ENCODE data around the gene SYTL2.

The SYTL2 gene

GRCh38 chr11:85756401-85757200 lies 54.3 kb downstream of the SYTL2 start:
- Histone ChIP-seq H3K4me1 (no peaks in the 10 kb centered on the region), H3K27me3 (ENCODE audit: low read depth) (no peaks in the 10 kb centered on the region; the same call in 1 of the 2 replicates), H3K9me3 (no peaks in the 10 kb centered on the region), H3K4me3 (no peak overlapping the region), H3K36me3 (replicated peaks) (no peaks in the 10 kb centered on the region)
- no peak for DNase-seq (ENCODE audit: low spot score in 2 of 2)
- in situ Hi-C loops (cut with MboI; ENCODE audit: low sequenced_read_pairs), result no loop called here

GRCh38 chr11:85755701-85756100 lies 55.2 kb downstream of the SYTL2 start:
- in situ Hi-C loops (cut with MboI; ENCODE audit: low sequenced_read_pairs), result no loop called here
- no peaks in the 10 kb centered on the region; the same call in 1 of the 2 replicates for H3K27me3 ChIP-seq (ENCODE audit: low read depth)
- no peak for DNase-seq (ENCODE audit: low spot score in 2 of 2)
- H3K4me1 ChIP-seq, result no peaks in the 10 kb centered on the region
- no peaks in the 10 kb centered on the region for H3K9me3 ChIP-seq
- no peak overlapping the region for H3K4me3 ChIP-seq
- H3K36me3 ChIP-seq (replicated peaks), result no peaks in the 10 kb centered on the region

- in situ Hi-C loops (cut with MboI; ENCODE audit: low sequenced_read_pairs), result no loop called here
- Histone ChIP-seq H3K36me3 (replicated peaks) (no peaks in the 10 kb centered on the region), H3K9me3 (no peaks in the 10 kb centered on the region), H3K4me3 (no peak overlapping the region), H3K4me1 (no peaks in the 10 kb centered on the region), H3K27me3 (ENCODE audit: low read depth) (peaks cover 2% of the 10 kb centered on the region; the same call in 1 of the 2 replicates)
- DNase-seq (ENCODE audit: low spot score in 2 of 2), result no peak
Measured at GRCh38 chr11:85755285-85755684, 55.7 kb downstream of the SYTL2 start.

GRCh38 chr11:85752890-85753581 lies 57.9 kb downstream of the SYTL2 start:
- Histone ChIP-seq H3K36me3 (replicated peaks) (no peaks in the 10 kb centered on the region), H3K9me3 (no peaks in the 10 kb centered on the region), H3K27me3 (ENCODE audit: low read depth) (peaks cover 6% of the 10 kb centered on the region; the same call in 1 of the 2 replicates), H3K4me3 (no peak overlapping the region), H3K4me1 (peaks cover 6% of the 10 kb centered on the region; the same call in 1 of the 2 replicates)
- in situ Hi-C loops (cut with MboI; ENCODE audit: low sequenced_read_pairs), result no loop called here
- DNase-seq (ENCODE audit: low spot score in 2 of 2), result no peak

GRCh38 chr11:85752201-85752889 lies 58.6 kb downstream of the SYTL2 start:
- Histone ChIP-seq H3K36me3 (replicated peaks) (no peaks in the 10 kb centered on the region), H3K4me3 (no peak overlapping the region), H3K27me3 (ENCODE audit: low read depth) (peaks cover 6% of the 10 kb centered on the region; the same call in 1 of the 2 replicates), H3K4me1 (peaks cover 6% of the 10 kb centered on the region; the same call in 1 of the 2 replicates), H3K9me3 (no peaks in the 10 kb centered on the region)
- in situ Hi-C loops (cut with MboI; ENCODE audit: low sequenced_read_pairs), result no loop called here
- no peak for DNase-seq (ENCODE audit: low spot score in 2 of 2)

- peaks cover 8% of the 10 kb centered on the region for H3K27me3 ChIP-seq (ENCODE audit: low read depth)
- in situ Hi-C loops (cut with MboI; ENCODE audit: low sequenced_read_pairs), result no loop called here
- no peaks in the 10 kb centered on the region for H3K36me3 ChIP-seq (replicated peaks)
- H3K9me3 ChIP-seq, result no peaks in the 10 kb centered on the region
- H3K4me1 ChIP-seq, result peaks cover 6% of the 10 kb centered on the region; the same call in 1 of the 2 replicates
- no peak overlapping the region for H3K4me3 ChIP-seq
- DNase-seq (ENCODE audit: low spot score in 2 of 2), result no peak
Measured at GRCh38 chr11:85751724-85752123, 59.2 kb downstream of the SYTL2 start.

- no peak for DNase-seq (ENCODE audit: low spot score in 2 of 2)
- no peaks in the 10 kb centered on the region for H3K36me3 ChIP-seq (replicated peaks)
- no peak overlapping the region for H3K4me3 ChIP-seq
- H3K4me1 ChIP-seq, result peaks cover 6% of the 10 kb centered on the region; the same call in 1 of the 2 replicates
- peaks cover 8% of the 10 kb centered on the region for H3K27me3 ChIP-seq (ENCODE audit: low read depth)
- in situ Hi-C loops (cut with MboI; ENCODE audit: low sequenced_read_pairs), result no loop called here
- H3K9me3 ChIP-seq, result no peaks in the 10 kb centered on the region
Measured at GRCh38 chr11:85750646-85751045, 60.3 kb downstream of the SYTL2 start.

- in situ Hi-C loops (cut with MboI; ENCODE audit: low sequenced_read_pairs), result no loop called here
Measured at GRCh38 chr11:85749884-85750283, 61.1 kb downstream of the SYTL2 start.

GRCh38 chr11:85749287-85749834 lies 61.6 kb downstream of the SYTL2 start:
- H3K36me3 ChIP-seq (replicated peaks), result no peaks in the 10 kb centered on the region
- H3K4me3 ChIP-seq, result no peak overlapping the region
- H3K4me1 ChIP-seq, result peaks cover 6% of the 10 kb centered on the region; the same call in 1 of the 2 replicates
- no peaks in the 10 kb centered on the region for H3K9me3 ChIP-seq
- in situ Hi-C loops (cut with MboI; ENCODE audit: low sequenced_read_pairs), result no loop called here
- DNase-seq (ENCODE audit: low spot score in 2 of 2), result no peak
- peaks cover 8% of the 10 kb centered on the region for H3K27me3 ChIP-seq (ENCODE audit: low read depth)

More at GRCh38 chr11:85749884-85750283, 61.1 kb downstream of the SYTL2 start:
- Histone ChIP-seq H3K4me3 (no peak overlapping the region), H3K9me3 (no peaks in the 10 kb centered on the region), H3K27me3 (ENCODE audit: low read depth) (peaks cover 8% of the 10 kb centered on the region), H3K36me3 (replicated peaks) (no peaks in the 10 kb centered on the region), H3K4me1 (peaks cover 6% of the 10 kb centered on the region; the same call in 1 of the 2 replicates)
- no peak for DNase-seq (ENCODE audit: low spot score in 2 of 2)

GRCh38 chr11:85748455-85748891 lies 62.5 kb downstream of the SYTL2 start:
- peak; percentile 8 to 17 for DNase-seq (ENCODE audit: low spot score in 2 of 2)
- Histone ChIP-seq H3K4me1 (peaks cover 6% of the 10 kb centered on the region; the same call in 1 of the 2 replicates), H3K36me3 (replicated peaks) (no peaks in the 10 kb centered on the region), H3K27me3 (ENCODE audit: low read depth) (peaks cover 8% of the 10 kb centered on the region), H3K4me3 (no peak overlapping the region), H3K9me3 (no peaks in the 10 kb centered on the region)
- in situ Hi-C loops (cut with MboI; ENCODE audit: low sequenced_read_pairs), result no loop called here

- Histone ChIP-seq H3K4me3 (no peak overlapping the region), H3K36me3 (replicated peaks) (no peaks in the 10 kb centered on the region), H3K27me3 (ENCODE audit: low read depth) (peaks cover 8% of the 10 kb centered on the region), H3K4me1 (peaks cover 6% of the 10 kb centered on the region; the same call in 1 of the 2 replicates), H3K9me3 (no peaks in the 10 kb centered on the region)
- in situ Hi-C loops (cut with MboI; ENCODE audit: low sequenced_read_pairs), result no loop called here
- no peak for DNase-seq (ENCODE audit: low spot score in 2 of 2)
Measured at GRCh38 chr11:85746670-85747069, 64.3 kb downstream of the SYTL2 start.

GRCh38 chr11:85745626-85746025 lies 65.3 kb downstream of the SYTL2 start:
- Histone ChIP-seq H3K9me3 (no peaks in the 10 kb centered on the region), H3K4me1 (peaks cover 6% of the 10 kb centered on the region; the same call in 1 of the 2 replicates), H3K4me3 (no peak overlapping the region), H3K36me3 (replicated peaks) (no peaks in the 10 kb centered on the region), H3K27me3 (ENCODE audit: low read depth) (peaks cover 8% of the 10 kb centered on the region; the same call in 1 of the 2 replicates)
- no peak for DNase-seq (ENCODE audit: low spot score in 2 of 2)
- in situ Hi-C loops (cut with MboI; ENCODE audit: low sequenced_read_pairs), result no loop called here

- Histone ChIP-seq H3K9me3 (no peaks in the 10 kb centered on the region), H3K36me3 (replicated peaks) (no peaks in the 10 kb centered on the region)
- in situ Hi-C loops (cut with MboI; ENCODE audit: low sequenced_read_pairs), result no loop called here
Measured at GRCh38 chr11:85742873-85743275, 68.1 kb downstream of the SYTL2 start.

More at GRCh38 chr11:85742873-85743275, 68.1 kb downstream of the SYTL2 start:
- H3K27me3 ChIP-seq (ENCODE audit: low read depth), result peaks cover 9% of the 10 kb centered on the region
- no peak for DNase-seq (ENCODE audit: low spot score in 2 of 2)
- H3K4me3 ChIP-seq, result no peak overlapping the region
- no peaks in the 10 kb centered on the region for H3K4me1 ChIP-seq

Measured in HAP-1 (cell line).